ENCODE data around the gene TOMM40. TPM values are rescaled to one million over a fixed set of nuclear protein-coding genes. Genes with fewer than 3 reads are reported as not detected.

TOMM40 gene
- total and polyA plus RNA-seq, 9 of the 15 experiments (the other 6 are each of a cell fraction or from before 2014, with no cell fraction given): 0.89 to 290 (median 160) TPM

- no peak; a peak in 1 of 4 replicates for TF ChIP-seq FOXA3 (CRISPR knock-in tag; conservative IDR thresholded peaks at IDR 0.05 in 1 of 2, IDR thresholded peaks at IDR 0.05 in 1 of 2)
- TF ChIP-seq DACH1 (IDR thresholded peaks at IDR 0.05; ENCODE audit: partially characterized antibody): no peak
- peak; percentile 98 for TF ChIP-seq NEUROD1 (IDR thresholded peaks at IDR 0.05; ENCODE audit: borderline replicate concordance, low read depth, low read length, partially characterized antibody)
- peak; percentile 69 for TF ChIP-seq CREB3L1 (IDR thresholded peaks at IDR 0.05; ENCODE audit: borderline replicate concordance, low read depth)
- TF ChIP-seq TBL1XR1 (IDR thresholded peaks at IDR 0.05; ENCODE audit: low read length in 2 of 2): 0 out of 4 replicates have a peak, but pooled peaks of 1 of the 2 experiments have one; percentile 56
- no peak for TF ChIP-seq TRIM28 (IDR thresholded peaks at IDR 0.05)
- peak; percentile 95 for TF ChIP-seq RBFOX2 (IDR thresholded peaks at IDR 0.05; ENCODE audit: low read depth, low read length)
- peak; percentile 70 to 89 for TF ChIP-seq MNT (conservative IDR thresholded peaks at IDR 0.05)
- TF ChIP-seq ZNF280B (CRISPR knock-in tag; IDR thresholded peaks at IDR 0.05): no peak
- TF ChIP-seq PURB (CRISPR knock-in tag; IDR thresholded peaks at IDR 0.05; ENCODE audit: low read depth): no peak
- peak; percentile 51 for TF ChIP-seq TBP (optimal IDR thresholded peaks at IDR 0.05; ENCODE audit: low read depth, low read length)
- TF ChIP-seq L3MBTL2 (IDR thresholded peaks at IDR 0.05): peak; percentile 36; the same call in 1 of the 2 replicates
Observed at GRCh38 chr19:44891016-44891882, at the start of gene TOMM40 (continued).

Data from K562 (cell line).